ENCODE results near the gene SMARCB1.

The SMARCB1 gene

DNA sequence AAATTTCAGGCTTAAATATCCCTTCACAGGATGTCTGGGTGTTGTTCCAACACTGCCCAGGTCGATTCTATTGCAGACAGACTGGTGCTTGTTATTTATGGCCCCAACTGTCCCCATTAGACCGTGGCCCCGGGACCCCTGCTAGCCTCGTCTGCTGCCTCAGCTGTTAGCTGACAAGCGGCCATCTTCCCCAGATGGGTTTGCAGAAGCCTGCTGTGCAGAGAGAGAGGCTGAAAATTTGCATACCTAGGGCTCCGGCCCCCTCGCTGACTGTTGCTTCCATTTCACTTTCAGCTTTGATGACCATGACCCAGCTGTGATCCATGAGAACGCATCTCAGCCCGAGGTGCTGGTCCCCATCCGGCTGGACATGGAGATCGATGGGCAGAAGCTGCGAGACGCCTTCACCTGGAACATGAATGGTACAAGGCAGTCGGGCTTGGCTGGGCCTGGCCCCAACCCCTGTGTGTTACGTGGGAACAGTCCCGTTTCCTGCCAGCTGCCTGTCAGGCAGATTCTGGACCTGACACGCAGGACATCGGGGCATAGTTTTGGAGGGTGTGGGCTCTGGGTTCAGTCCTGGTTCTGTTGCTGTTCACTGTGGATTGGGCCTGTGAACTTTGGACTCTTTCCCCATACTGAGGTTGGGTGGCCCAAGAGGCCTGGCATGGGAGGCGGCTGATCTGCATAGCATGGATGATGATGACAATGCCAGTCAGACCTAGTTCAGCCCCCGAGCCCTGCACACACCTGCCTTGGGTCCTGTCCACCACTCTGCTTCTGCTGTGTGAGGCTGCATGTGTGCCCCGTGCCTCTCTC lies 16.4 kb downstream of the SMARCB1 start:
- no peak for DNase-seq (ENCODE audit: low read depth)

GRCh38 chr22:23804781-23805291 lies 18.1 kb downstream of the SMARCB1 start:
- no peak for DNase-seq (ENCODE audit: low read depth)

DNA sequence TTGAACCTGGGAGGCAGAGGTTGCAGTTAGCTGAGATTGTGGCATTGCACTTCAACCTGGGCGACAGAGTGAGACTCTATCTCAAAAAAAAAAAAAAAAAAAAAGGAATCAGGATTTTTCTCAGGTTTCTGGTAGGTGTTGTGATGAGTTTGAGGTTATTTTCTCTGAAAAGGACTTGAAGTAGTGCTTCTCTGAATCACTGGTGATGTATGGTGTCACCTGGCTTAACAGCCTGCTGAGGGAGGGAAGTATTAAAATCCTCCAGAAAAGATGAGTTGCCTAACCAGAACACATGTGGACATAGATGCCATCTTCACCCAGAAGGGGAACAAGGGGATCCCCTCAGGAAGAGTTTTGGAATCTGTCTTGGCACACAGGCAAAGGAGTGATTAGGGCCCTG lies 20.1 kb downstream of the SMARCB1 start:
- DNase-seq (ENCODE audit: low read depth) = no peak

- DNase-seq (ENCODE audit: low read depth) = no peak
Measured at GRCh38 chr22:23812378-23812777, 25.6 kb downstream of the SMARCB1 start.

GRCh38 chr22:23815541-23816155 lies 28.9 kb downstream of the SMARCB1 start:
- no peak for DNase-seq (ENCODE audit: low read depth)

- no peak for DNase-seq (ENCODE audit: low read depth)
Measured at GRCh38 chr22:23816156-23816976, 29.6 kb downstream of the SMARCB1 start.

- DNase-seq (ENCODE audit: low read depth) = no peak
Measured at GRCh38 chr22:23817146-23817545, 30.4 kb downstream of the SMARCB1 start.

DNA sequence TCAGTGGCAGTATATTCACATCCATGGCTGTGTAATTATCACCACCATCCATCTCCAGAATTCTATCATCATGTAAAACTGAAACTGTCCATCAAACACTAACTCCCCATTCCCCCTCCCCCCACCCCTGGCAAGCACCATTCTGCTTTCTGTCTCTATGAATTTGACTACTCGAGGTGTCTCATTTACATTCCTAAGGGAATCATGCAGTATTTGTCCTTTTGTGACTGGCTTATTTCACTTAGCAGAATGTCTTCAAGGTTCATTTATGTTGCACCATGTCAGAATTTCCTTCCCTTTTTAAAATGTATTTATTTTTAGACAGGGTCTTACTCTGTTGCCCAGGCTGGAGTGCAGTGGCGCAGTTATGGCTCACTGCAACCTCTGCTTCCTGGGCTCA lies 31.8 kb downstream of the SMARCB1 start:
- DNase-seq (ENCODE audit: low read depth) = no peak

- DNase-seq (ENCODE audit: low read depth) = no peak
Measured at GRCh38 chr22:23820748-23821211, 34.0 kb downstream of the SMARCB1 start.

- DNase-seq (ENCODE audit: low read depth) = no peak
Measured at GRCh38 chr22:23822101-23822671, 35.4 kb downstream of the SMARCB1 start.

DNA sequence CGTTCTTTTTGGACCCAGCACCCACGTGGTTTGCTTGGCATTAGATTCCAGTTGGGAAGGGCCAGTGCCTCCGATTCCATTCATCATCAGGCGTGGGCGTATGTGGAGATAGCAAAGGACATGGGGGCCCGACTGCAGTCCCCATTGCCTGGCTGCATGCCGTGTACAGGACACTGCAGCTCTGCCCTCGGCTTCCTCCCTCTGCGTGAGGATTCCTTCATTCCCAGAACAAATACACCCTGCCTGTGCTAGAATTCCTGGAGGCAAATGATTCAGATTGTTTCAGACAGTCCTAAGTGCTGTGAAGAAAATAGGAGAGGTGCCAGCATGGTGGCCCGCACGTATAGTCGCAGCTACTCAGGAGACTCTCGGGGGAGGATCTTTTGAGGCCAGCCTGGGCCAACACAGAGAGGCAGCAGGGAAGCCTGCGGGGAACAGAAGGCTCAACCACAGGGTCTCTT lies 36.6 kb downstream of the SMARCB1 start:
- no peak for DNase-seq (ENCODE audit: low read depth)

DNA sequence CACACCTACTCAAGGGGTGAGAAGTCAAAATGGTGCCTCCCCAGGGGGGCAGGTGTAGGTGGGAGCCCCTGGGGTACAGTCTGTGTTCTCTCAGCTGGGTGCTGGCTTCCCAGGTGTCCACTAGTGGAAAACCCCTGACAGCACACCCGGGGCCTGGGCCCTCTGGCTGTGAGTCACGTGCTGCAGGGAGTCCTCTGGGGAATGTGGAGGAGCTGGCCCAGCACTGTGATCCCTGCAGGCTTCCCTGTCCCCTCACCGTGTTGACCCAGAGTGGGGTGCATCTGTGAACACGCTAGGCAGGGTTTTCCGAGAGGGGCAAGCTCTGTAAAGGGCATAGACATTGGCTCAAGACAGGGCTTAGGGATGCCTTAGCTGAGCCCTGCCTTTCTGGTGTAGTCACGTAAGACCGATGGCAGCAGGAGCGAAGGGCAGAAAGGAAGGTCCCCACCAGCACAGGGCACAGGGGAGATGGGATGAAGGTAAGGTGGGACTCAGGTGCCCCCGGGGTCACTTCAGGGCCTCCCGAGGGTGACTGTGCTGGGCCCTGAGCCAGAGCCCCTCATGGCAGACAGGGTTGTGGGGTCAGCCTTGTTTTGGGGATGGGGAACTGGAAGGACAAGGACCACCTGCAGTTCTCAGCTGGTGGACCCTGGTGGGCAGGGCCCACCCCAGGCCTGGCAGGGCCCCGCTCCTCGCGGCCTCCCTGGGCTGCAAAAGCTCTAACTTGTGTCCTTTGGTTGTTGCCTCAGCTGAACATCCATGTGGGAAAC lies 37.9 kb downstream of the SMARCB1 start:
- no peak for DNase-seq (ENCODE audit: low read depth)

- DNase-seq (ENCODE audit: low read depth) = no peak
Measured at GRCh38 chr22:23825246-23825905, 38.6 kb downstream of the SMARCB1 start.

DNA sequence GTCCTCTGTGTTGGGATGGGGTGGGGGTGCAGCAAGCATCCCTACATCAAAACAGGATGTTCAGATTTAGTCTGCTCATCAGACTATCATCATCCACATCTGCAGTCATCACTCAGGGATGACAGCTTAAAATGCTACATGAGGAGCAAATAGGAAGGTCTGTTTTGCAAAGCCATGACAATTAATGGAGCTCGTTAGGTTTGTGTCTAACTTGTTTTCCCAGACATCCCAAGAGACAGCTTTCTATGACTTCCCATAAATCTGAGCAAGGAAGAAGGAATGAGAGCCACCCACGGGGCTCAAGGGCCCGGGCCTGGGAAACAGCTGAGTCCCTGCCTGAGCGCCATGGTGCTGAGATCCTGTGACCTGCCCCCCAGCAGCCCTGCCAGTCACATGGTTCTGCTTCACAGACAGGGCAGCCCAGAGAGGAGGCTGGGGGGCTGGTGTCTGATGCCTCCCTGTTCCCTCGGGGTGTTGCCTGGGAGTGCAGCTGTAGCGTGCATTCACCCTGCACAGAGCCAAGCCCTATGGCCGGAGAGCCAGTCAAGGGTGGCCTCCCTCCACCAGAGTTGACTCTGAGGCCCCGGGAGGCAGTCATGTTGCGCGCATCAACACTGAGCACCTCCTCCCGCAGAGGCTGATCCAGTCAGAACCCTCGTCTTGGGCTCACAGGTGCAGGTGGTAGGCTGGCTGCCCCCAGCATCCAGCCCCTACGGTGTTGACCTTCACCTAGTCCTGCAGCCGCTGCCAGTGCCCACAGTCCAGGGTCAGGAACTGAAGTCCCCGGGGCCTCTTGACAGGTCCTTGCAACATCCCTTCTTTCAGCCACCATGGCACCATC lies 40.0 kb downstream of the SMARCB1 start:
- no peak for DNase-seq (ENCODE audit: low read depth)

DNA sequence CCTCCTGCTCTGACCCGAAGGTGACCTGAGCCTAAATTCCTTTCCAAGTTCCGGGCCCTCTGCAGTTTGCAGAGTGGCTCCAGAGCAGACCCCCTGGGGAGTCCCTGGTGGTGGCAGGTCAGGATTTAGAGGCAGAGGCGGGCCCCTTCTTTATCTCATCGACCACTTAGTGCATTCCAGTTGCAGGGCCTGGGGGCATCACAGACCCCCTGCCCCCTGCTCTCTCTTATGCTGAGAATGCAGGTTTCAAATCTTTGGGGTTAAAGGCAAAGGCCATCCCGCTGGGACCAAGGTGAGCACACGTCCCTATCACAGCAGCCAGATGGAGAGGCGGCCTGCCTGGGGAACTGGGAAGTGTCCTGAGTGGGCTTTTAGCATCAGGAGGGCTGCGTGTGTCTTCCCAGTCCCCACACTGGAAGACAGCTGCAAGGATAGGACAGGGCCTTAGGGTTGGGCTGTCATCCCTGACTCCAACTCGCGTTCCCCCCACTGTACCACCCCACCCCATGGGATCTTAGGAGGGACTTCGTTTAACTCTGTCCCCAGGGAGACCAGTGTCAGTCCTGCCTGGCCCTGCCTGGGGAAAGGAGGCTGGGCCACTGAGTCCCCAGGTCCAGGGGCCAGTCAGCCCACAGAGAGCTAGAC lies 40.7 kb downstream of the SMARCB1 start:
- no peak for DNase-seq (ENCODE audit: low read depth)

DNA sequence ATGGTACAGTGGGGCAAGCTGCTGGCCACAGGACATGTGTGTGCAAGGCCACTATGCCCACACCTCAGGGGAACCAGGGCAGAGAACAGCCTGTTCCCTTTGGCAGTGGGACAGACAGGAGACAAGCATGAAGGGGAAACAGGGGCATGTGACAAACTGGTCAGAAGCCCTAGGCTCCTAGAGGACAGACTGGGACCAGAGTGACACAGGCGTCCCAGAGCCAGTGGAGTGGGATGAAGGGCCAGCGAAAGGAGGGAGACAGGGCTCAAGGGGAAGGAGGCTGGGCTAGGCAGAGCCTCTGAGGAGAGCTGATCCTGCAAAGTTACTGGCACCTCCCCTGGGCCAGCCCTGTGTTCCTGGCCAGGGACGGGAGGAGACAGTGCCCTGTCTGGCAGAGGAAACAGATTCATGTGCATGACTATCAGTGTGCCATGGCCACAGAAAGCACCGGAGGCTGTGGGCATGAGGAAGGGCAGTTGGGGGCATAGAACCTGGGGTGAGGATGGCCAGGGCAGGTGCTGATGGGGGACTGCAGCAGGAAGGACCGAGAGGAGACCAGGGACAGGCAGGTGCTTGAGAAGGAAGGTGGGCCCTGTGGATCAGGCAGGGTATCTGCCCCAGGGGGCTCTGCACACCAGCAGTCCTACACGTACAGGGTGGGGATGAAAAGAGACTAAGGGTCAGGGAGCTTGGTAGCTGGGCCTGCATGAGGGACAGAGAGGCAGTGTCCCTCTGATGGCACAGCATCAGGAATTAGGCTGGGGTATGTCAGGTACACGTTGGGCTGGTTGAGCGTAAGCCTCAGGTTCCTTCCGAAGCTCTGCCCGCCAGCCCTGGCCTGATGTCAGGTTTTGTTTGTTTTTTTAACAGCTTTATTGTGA lies 42.3 kb downstream of the SMARCB1 start:
- DNase-seq (ENCODE audit: low read depth) = no peak

DNA sequence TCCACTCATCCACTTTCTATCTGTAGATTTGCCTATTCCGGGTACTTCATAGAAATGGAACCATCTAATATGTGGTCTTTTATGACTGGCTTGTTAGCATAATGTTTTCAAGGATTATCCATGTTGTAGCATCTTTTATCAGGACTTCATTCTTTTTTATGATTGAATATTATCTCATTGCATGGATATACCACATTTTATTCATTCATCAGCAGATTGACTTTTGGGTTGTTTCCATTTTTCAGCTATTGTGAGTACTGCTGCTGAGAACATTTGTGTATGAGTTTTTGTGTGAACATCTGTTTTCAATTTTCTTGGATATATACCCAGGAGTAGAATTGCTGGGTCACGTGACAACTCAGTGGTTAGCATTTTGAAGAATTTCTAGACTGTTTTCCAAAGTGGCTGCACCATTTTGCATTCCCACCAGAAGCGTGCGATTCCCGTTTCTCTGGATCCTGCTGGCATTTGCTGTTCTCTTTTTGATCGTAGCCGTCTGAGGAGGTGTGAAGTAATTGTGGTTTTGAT lies 43.1 kb downstream of the SMARCB1 start:
- no peak for DNase-seq (ENCODE audit: low read depth)

GRCh38 chr22:23831261-23831660 lies 44.5 kb downstream of the SMARCB1 start:
- no peak for DNase-seq (ENCODE audit: low read depth)

All from T follicular helper cell (primary cell).